Osteoblast (primary cell): Measurements from ENCODE around the gene GTSE1. TPM values are rescaled to one million over a fixed set of nuclear protein-coding genes. Genes with fewer than 3 reads are reported as not detected.

Source experiments
- DNase-seq: peaks from one replicate; pipeline ENCODE4 v3.0.0; 2011; ENCODE audit warnings: low spot score, mixed read lengths; ENCODE audit not compliant: insufficient read length; ENCODE audit errors: missing footprints
- H2AFZ ChIP-seq: 2 replicates; pipeline ENCODE4 v1.6.0; 2011; ENCODE audit warnings: mild to moderate bottlenecking, low read length
- H3K27ac ChIP-seq: 2 replicates; pipeline ENCODE4 v1.5.1; 2011; ENCODE audit warnings: mild to moderate bottlenecking, low read depth, low read length, moderate library complexity
- H3K27me3 ChIP-seq: 2 replicates; pipeline ENCODE4 v1.6.0; 2012; ENCODE audit warnings: mild to moderate bottlenecking, control low read depth, inconsistent platforms, low read length, moderate library complexity; ENCODE audit not compliant: insufficient read depth
- H3K36me3 ChIP-seq: 2 replicates; pipeline ENCODE4 v1.5.1; 2011; ENCODE audit warnings: mild to moderate bottlenecking, low read length, control low read depth, moderate library complexity; ENCODE audit not compliant: insufficient read depth
- H3K4me1 ChIP-seq: 2 replicates; pipeline ENCODE4 v1.5.1; 2011; ENCODE audit warnings: mild to moderate bottlenecking, low read length, control low read depth, moderate library complexity; ENCODE audit not compliant: insufficient read depth
- H3K4me2 ChIP-seq: 2 replicates; pipeline ENCODE4 v1.6.0; 2011; ENCODE audit warnings: mild to moderate bottlenecking, low read length; ENCODE audit not compliant: insufficient read depth
- H3K4me3 ChIP-seq: fragments of 200-600 bp; sonication (generic); 3 replicates; pipeline ENCODE4 v1.5.1; 2012; ENCODE audit warnings: mild to moderate bottlenecking, low read length, inconsistent platforms; ENCODE audit not compliant: insufficient read depth
- H3K79me2 ChIP-seq: 2 replicates; pipeline ENCODE4 v1.6.0; 2012; ENCODE audit warnings: mild to moderate bottlenecking, low read length, control low read depth, inconsistent platforms; ENCODE audit not compliant: insufficient read depth
- H3K9me3 ChIP-seq: 2 replicates; pipeline ENCODE4 v1.5.1; 2011; ENCODE audit warnings: low read depth, low read length, control low read depth
- H4K20me1 ChIP-seq: 2 replicates; pipeline ENCODE4 v1.6.0; 2012; ENCODE audit warnings: mild to moderate bottlenecking, low read length, control low read depth; ENCODE audit not compliant: insufficient read depth
- total RNA-seq: library from RNA; depleted of rRNA; stranded (reverse); fragments of >200 nt; gene quantifications from 2 replicates; pipeline ENCODE4 v1.2.3, GENCODE V29; 2012
- TF ChIP-seq, protein P1 (sequence below): IDR thresholded peaks from 2 replicates; pipeline ENCODE4 v1.5.1; 2011; ENCODE audit warnings: mild to moderate bottlenecking, low read depth, low read length, moderate library complexity; ENCODE audit errors: extremely low read depth

Gene GTSE1
- total RNA-seq, 1 donor, result 1.8 TPM

GRCh38 chr22:46273432-46274148, 23.1 kb upstream of the GTSE1 start:
- Histone ChIP-seq H3K9me3 (no peaks in the 10 kb centered on the region), H4K20me1 (no peaks in the 10 kb centered on the region), H2AFZ (no peak overlapping the region), H3K27me3 (no peaks in the 10 kb centered on the region), H3K4me1 (peaks cover 3% of the 10 kb centered on the region), H3K36me3 (peaks cover 59% of the 10 kb centered on the region), H3K4me3 (no peak overlapping the region), H3K4me2 (no peak overlapping the region), H3K27ac (no peak overlapping the region), H3K79me2 (peaks cover 5% of the 10 kb centered on the region)
- TF ChIP-seq, protein P1, sequence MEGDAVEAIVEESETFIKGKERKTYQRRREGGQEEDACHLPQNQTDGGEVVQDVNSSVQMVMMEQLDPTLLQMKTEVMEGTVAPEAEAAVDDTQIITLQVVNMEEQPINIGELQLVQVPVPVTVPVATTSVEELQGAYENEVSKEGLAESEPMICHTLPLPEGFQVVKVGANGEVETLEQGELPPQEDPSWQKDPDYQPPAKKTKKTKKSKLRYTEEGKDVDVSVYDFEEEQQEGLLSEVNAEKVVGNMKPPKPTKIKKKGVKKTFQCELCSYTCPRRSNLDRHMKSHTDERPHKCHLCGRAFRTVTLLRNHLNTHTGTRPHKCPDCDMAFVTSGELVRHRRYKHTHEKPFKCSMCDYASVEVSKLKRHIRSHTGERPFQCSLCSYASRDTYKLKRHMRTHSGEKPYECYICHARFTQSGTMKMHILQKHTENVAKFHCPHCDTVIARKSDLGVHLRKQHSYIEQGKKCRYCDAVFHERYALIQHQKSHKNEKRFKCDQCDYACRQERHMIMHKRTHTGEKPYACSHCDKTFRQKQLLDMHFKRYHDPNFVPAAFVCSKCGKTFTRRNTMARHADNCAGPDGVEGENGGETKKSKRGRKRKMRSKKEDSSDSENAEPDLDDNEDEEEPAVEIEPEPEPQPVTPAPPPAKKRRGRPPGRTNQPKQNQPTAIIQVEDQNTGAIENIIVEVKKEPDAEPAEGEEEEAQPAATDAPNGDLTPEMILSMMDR, result no peak
- DNase-seq, result no peak

DNA sequence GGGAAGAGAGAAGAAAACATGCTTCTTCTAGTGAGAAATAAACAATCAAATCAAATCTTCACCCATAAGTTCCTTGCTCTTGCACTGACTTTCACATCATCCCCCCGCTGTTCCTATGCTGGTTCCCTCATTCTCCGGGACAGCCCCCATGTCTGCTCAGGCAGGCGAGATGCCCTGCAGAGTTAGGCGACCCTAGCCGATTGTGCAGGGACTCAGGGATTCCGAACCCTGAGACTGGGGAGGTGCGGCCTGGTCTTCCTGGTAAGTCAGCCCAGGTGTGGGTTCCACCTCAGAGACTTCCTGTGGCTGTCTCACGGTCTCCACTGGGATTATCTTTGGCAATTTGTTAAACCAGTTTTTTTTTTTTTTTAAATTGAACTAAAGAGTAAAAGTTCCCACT, 22.3 kb upstream of the GTSE1 start:
- Histone ChIP-seq H3K4me2 (no peak overlapping the region), H3K27ac (no peak overlapping the region), H4K20me1 (no peaks in the 10 kb centered on the region), H2AFZ (no peak overlapping the region), H3K9me3 (no peaks in the 10 kb centered on the region), H3K27me3 (no peaks in the 10 kb centered on the region), H3K36me3 (peaks cover 65% of the 10 kb centered on the region), H3K4me1 (peaks cover 1% of the 10 kb centered on the region), H3K4me3 (no peak overlapping the region), H3K79me2 (peaks cover under 1% of the 10 kb centered on the region)
- DNase-seq, result no peak
- TF ChIP-seq, protein P1, result no peak

- Histone ChIP-seq H3K9me3 (no peaks in the 10 kb centered on the region), H3K36me3 (peaks cover 68% of the 10 kb centered on the region), H2AFZ (no peak overlapping the region), H3K79me2 (no peaks in the 10 kb centered on the region), H3K27ac (no peak overlapping the region), H3K27me3 (no peaks in the 10 kb centered on the region), H3K4me3 (no peak overlapping the region), H4K20me1 (no peaks in the 10 kb centered on the region), H3K4me1 (no peaks in the 10 kb centered on the region), H3K4me2 (no peak overlapping the region)
- no peak for DNase-seq
- TF ChIP-seq, protein P1, result no peak
These were observed 21.1 kb upstream of the GTSE1 start for GRCh38 chr22:46275455-46276122.

- TF ChIP-seq, protein P1, result no peak
- Histone ChIP-seq H3K9me3 (no peaks in the 10 kb centered on the region), H3K27ac (no peak overlapping the region), H3K79me2 (no peaks in the 10 kb centered on the region), H3K36me3 (peaks cover 72% of the 10 kb centered on the region), H2AFZ (no peak overlapping the region), H3K4me2 (no peak overlapping the region), H3K4me3 (no peak overlapping the region), H4K20me1 (no peaks in the 10 kb centered on the region), H3K27me3 (no peaks in the 10 kb centered on the region), H3K4me1 (no peaks in the 10 kb centered on the region)
- no peak for DNase-seq
These were observed 20.1 kb upstream of the GTSE1 start for GRCh38 chr22:46276563-46276962.
